Sigmoid colon (tissue), 7 donors: ENCODE data around the gene PLCL1. TPM values are rescaled to one million over a fixed set of nuclear protein-coding genes. Genes with fewer than 3 reads are reported as not detected.
A peak's percentile ranks its signal among the peaks of the same experiment; 100 is the strongest.

Experiments
- DNase-seq: peaks from one replicate; pipeline ENCODE4 v3.0.0-alpha.2; 2019
- H3K27ac ChIP-seq, 4 donors: fragments of 200-600 bp; sonication (generic); one replicate each; pipeline ENCODE4 v1.5.1; 2016 to 2019; ENCODE audit warnings: mild to moderate bottlenecking in 1 of 4
- H3K27me3 ChIP-seq, 3 donors: fragments of 200-600 bp; sonication (generic); one replicate each; pipeline ENCODE4 v1.5.1; 2019; ENCODE audit warnings: mild to moderate bottlenecking in 1 of 3
- H3K36me3 ChIP-seq, 4 donors: fragments of 200-600 bp; sonication (generic); one replicate each; pipeline ENCODE4 v1.5.1; 2016 to 2019
- H3K4me1 ChIP-seq, 4 donors: fragments of 200-600 bp; sonication (generic); one replicate each; pipeline ENCODE4 v1.5.1; 2017 to 2019
- H3K4me3 ChIP-seq, 4 donors: fragments of 200-600 bp; sonication (generic); one replicate each; pipeline ENCODE4 v1.5.1; 2017 to 2019; ENCODE audit warnings: mild to moderate bottlenecking in 2 of 4, moderate library complexity in 1 of 4
- H3K9me3 ChIP-seq, 4 donors: fragments of 200-600 bp in 3 of 4; sonication (generic) in 3 of 4; one replicate each; pipeline versions ENCODE4 v1.5.1 to v1.6.1; 2013 to 2019
- EP300 ChIP-seq, 4 donors: sonication (generic); formaldehyde crosslinking; IDR thresholded peaks; one replicate each; pipeline ENCODE4 v1.6.1; 2017; ENCODE audit warnings: antibody characterized with exemption in 4 of 4
- POLR2A ChIP-seq, 2 donors: fragments of 450-650 bp; IDR thresholded peaks; one replicate each; pipeline ENCODE4 v1.6.1; 2016; ENCODE audit warnings: antibody characterized with exemption in 2 of 2, mild to moderate bottlenecking in 2 of 2, moderate library complexity in 2 of 2
- POLR2AphosphoS5 ChIP-seq, 4 donors: sonication (generic); formaldehyde crosslinking; IDR thresholded peaks; one replicate each; pipeline ENCODE4 v1.6.1; 2017; ENCODE audit warnings: antibody characterized with exemption in 4 of 4
- WGBS, 2 donors: extraction: QIAGEN DNeasy Blood & Tissue Kit; methylation state at CpG; one replicate each; pipeline ENCODE4 v1.1.7; 2013; 5-methylcytosine and 5-hydroxymethylcytosine counted together
- intact Hi-C: fragments of 100-400 bp; cut with DNase I; formaldehyde crosslinking; loops from one replicate; pipeline ENCODE4 v1.15.1; 2023
- polyA plus RNA-seq, 3 donors: library from polyadenylated mRNA; stranded (reverse); fragments of 200-250 nt; gene quantifications; one replicate each; pipeline ENCODE4 v1.2.3, GENCODE V29; 2013
- total RNA-seq, 4 donors: library from RNA; depleted of rRNA; stranded (reverse); fragments of >200 nt; gene quantifications; one replicate each; pipeline ENCODE4 v1.1.0, GENCODE V29; 2016
- TF ChIP-seq, protein P1 (sequence below), 4 experiments: fragments of 450-650 bp in 3 of 4; fragments of 200-600 bp in 1 of 4; IDR thresholded peaks; one replicate each; pipeline ENCODE4 v1.5.1; 2016 to 2019; ENCODE audit warnings: antibody characterized with exemption in 4 of 4, mild to moderate bottlenecking in 3 of 4, moderate library complexity in 2 of 4
- donor health status: healthy with polysubstance abuse.
- donor health status: Bipolar disorder and iron deficiency.
- donor health status: healthy.

The PLCL1 gene
- total and polyA plus RNA-seq, 7 donors: 0.69 to 20.0 (median 13.6) TPM

DNA sequence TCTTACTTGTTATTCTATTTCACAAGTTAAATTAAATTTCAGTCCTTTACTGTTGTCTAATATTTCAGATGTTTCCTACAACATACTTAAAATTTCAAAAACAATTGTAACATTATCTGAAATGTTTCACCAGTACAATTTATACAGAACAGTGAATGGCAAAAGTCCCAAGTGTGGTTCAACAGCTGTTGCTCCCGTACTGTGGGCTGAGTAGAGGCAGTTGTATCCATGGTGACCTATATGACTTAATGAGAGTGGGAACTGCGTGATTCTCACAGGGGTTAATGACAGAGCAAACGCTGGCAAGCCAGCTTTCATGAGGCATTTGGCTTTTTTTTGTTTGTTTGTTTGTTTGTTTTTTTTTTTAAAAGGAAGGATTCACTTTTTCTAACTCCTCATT lies 5.3 kb upstream of the PLCL1 start:
- no peak overlapping the region for H3K4me3 ChIP-seq
- intact Hi-C loops: no loop called here
- no peaks in the 10 kb centered on the region for H3K9me3 ChIP-seq
- TF ChIP-seq, protein P1, sequence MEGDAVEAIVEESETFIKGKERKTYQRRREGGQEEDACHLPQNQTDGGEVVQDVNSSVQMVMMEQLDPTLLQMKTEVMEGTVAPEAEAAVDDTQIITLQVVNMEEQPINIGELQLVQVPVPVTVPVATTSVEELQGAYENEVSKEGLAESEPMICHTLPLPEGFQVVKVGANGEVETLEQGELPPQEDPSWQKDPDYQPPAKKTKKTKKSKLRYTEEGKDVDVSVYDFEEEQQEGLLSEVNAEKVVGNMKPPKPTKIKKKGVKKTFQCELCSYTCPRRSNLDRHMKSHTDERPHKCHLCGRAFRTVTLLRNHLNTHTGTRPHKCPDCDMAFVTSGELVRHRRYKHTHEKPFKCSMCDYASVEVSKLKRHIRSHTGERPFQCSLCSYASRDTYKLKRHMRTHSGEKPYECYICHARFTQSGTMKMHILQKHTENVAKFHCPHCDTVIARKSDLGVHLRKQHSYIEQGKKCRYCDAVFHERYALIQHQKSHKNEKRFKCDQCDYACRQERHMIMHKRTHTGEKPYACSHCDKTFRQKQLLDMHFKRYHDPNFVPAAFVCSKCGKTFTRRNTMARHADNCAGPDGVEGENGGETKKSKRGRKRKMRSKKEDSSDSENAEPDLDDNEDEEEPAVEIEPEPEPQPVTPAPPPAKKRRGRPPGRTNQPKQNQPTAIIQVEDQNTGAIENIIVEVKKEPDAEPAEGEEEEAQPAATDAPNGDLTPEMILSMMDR (IDR thresholded peaks at IDR 0.05): no peak
- TF ChIP-seq POLR2AphosphoS5 (IDR thresholded peaks at IDR 0.05): no peak
- TF ChIP-seq EP300 (IDR thresholded peaks at IDR 0.05): no peak
- TF ChIP-seq POLR2A (IDR thresholded peaks at IDR 0.05): no peak
- no peaks in the 10 kb centered on the region for H3K36me3 ChIP-seq
- no peak for DNase-seq
- no peak overlapping the region for H3K27ac ChIP-seq
- no peaks in the 10 kb centered on the region for H3K27me3 ChIP-seq
- WGBS, 2 donors: 42 to 71% methylated on average over 3 of the region's 3 CpGs
- H3K4me1 ChIP-seq: peaks cover 0 to 12% (median 7%) of the 10 kb centered on the region in 4 donors

DNA sequence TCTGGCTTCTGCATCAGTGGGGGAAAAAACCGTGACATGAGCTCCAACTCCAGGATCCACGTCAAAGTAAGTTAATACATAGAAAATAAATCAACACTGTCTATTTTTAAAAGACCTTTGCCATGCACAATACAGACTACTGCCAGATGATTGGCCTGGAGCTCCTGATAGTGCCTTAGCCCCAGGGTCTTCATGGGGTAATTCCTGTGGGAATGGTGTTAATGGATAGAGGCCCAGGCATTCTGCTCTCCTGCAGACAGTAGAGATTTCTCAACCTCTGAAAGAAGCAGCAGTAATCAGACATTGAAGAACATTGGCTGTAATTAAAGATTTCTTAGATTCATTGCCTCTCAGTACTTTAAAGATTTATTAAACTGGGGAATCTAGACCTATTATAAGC lies 4.3 kb upstream of the PLCL1 start:
- Histone ChIP-seq H3K27me3 (no peaks in the 10 kb centered on the region), H3K36me3 (no peaks in the 10 kb centered on the region), H3K4me1 (peaks cover 0 to 12% (median 8%) of the 10 kb centered on the region in 4 donors), H3K9me3 (no peaks in the 10 kb centered on the region), H3K4me3 (no peak overlapping the region), H3K27ac (no peak overlapping the region)
- TF ChIP-seq POLR2AphosphoS5 (IDR thresholded peaks at IDR 0.05): no peak
- no peak for TF ChIP-seq POLR2A (IDR thresholded peaks at IDR 0.05)
- TF ChIP-seq, protein P1 (IDR thresholded peaks at IDR 0.05): no peak
- no peak for TF ChIP-seq EP300 (IDR thresholded peaks at IDR 0.05)
- intact Hi-C loops: loop anchor here (10.0 kb wide), 2 partner anchors 255 to 1665 kb away; no protein-coding TSS in a partner anchor
- DNase-seq: no peak
- 84 to 87% methylated on average over 2 of the region's 2 CpGs for WGBS, 2 donors

DNA sequence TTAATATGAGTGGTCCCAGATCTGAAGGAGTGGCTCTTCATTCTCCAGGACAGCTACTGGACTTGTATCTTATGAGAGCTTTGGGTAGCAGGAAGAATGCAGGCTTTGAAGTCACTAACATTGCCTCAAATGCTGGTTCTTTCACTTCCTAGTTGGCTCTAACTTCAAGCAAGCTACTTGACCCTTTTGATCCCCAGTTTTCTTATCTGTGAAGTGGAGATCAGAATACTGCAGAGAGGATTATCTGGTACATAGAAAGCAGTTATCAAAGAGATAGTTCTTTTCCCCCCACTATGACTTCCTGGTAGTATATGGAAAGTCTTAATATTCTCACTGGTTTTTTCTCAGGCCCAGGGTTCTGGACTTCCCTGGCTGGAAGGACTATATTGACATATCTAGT lies 3.4 kb upstream of the PLCL1 start:
- TF ChIP-seq EP300 (IDR thresholded peaks at IDR 0.05) (no peak), POLR2A (IDR thresholded peaks at IDR 0.05) (no peak), POLR2AphosphoS5 (IDR thresholded peaks at IDR 0.05) (no peak)
- TF ChIP-seq, protein P1 (IDR thresholded peaks at IDR 0.05): no peak
- no peaks in the 10 kb centered on the region for H3K9me3 ChIP-seq
- intact Hi-C loops: loop anchor here (10.0 kb wide), 2 partner anchors 254 to 1664 kb away; no protein-coding TSS in a partner anchor

DNA sequence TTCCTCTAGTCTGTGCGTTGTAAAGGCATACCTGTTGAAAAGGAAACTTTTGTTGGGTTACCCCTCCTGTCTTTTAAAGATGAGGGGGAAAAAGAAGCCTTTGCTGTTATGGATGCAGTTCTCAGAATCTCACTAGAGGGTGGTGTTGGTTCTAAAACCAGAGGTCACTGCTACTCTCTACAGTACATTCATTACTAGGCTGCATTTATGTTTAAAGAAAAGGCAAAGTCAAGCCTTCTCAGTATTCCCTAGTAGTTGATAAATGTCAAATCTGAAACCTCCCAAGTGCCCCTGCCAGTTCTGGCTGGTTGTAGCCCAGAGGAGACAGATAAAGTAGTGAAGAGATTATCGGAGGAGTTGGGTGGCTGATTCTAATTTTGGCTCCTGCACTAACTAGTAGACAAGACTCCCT lies 1.4 kb upstream of the PLCL1 start:
- Histone ChIP-seq H3K9me3 (no peaks in the 10 kb centered on the region), H3K36me3 (no peaks in the 10 kb centered on the region), H3K27me3 (no peaks in the 10 kb centered on the region), H3K4me1 (peaks cover 0 to 37% (median 25%) of the 10 kb centered on the region in 4 donors), H3K4me3 (no peak overlapping the region), H3K27ac (peak overlapping the region in 3 of 4 donors; percentile 57 to 86 (median 86))
- DNase-seq: no peak
- 21 to 26% methylated on average over 2 of the region's 2 CpGs for WGBS, 2 donors
- intact Hi-C loops: loop anchor here (1.0 to 10.0 kb wide), 3 partner anchors 252 to 1662 kb away; no protein-coding TSS in a partner anchor
- TF ChIP-seq POLR2AphosphoS5 (IDR thresholded peaks at IDR 0.05) (no peak), POLR2A (IDR thresholded peaks at IDR 0.05) (no peak), EP300 (IDR thresholded peaks at IDR 0.05) (no peak)
- TF ChIP-seq, protein P1 (IDR thresholded peaks at IDR 0.05): peak; percentile 60 to 84 (median 74)

More for the DNA sequence above, 3.4 kb upstream of the PLCL1 start:
- Histone ChIP-seq H3K27ac (no peak overlapping the region), H3K27me3 (no peaks in the 10 kb centered on the region), H3K4me1 (peaks cover 0 to 18% (median 11%) of the 10 kb centered on the region in 4 donors), H3K4me3 (no peak overlapping the region), H3K36me3 (no peaks in the 10 kb centered on the region)
- no peak for DNase-seq
